Tibial artery (tissue), 4 donors: ENCODE measurements around the gene DNAJA3.

Source experiments
- DNase-seq, 2 donors: peaks; one replicate each; pipeline ENCODE4 v3.0.0-alpha.2; 2019
- H3K27ac ChIP-seq, 2 donors: fragments of 200-600 bp; sonication (generic) in 1 of 2; 1 replicate in 1 of 2; 2 replicates in 1 of 2; pipeline ENCODE4 v1.5.1; 2018 to 2019; ENCODE audit warnings: mild to moderate bottlenecking in 1 of 2
- H3K27me3 ChIP-seq, 2 donors: fragments of 200-600 bp; sonication (generic) in 1 of 2; one replicate each; pipeline versions ENCODE4 v1.5.1 to v1.6.0; 2016 to 2019
- H3K36me3 ChIP-seq, 3 donors: fragments of 200-600 bp; sonication (generic) in 2 of 3; one replicate each; pipeline ENCODE4 v1.5.1; 2016 to 2019; ENCODE audit warnings: mild to moderate bottlenecking in 2 of 3
- H3K4me1 ChIP-seq, 4 donors: fragments of 200-600 bp; sonication (generic) in 2 of 4; 1 replicate in 3 of 4; 2 replicates in 1 of 4; pipeline ENCODE4 v1.5.1; 2016 to 2019
- H3K4me3 ChIP-seq, 2 donors: fragments of 200-600 bp; sonication (generic) in 1 of 2; 1 replicate in 1 of 2; 2 replicates in 1 of 2; pipeline ENCODE4 v1.5.1; 2018 to 2019; ENCODE audit warnings: mild to moderate bottlenecking in 2 of 2
- H3K9me3 ChIP-seq, 3 donors: fragments of 200-600 bp; sonication (generic) in 1 of 3; one replicate each; pipeline ENCODE4 v1.5.1; 2016 to 2019
- intact Hi-C: fragments of 100-400 bp; cut with DNase I; formaldehyde crosslinking; loops from one replicate; pipeline ENCODE4 v1.15.0; 2023; ENCODE audit warnings: low total_unique reads
- TF ChIP-seq, protein P1 (sequence below), 2 experiments: fragments of 200-600 bp in 1 of 2; fragments of 450-650 bp in 1 of 2; IDR thresholded peaks; one replicate each; pipeline ENCODE4 v1.5.1; 2017 to 2019; ENCODE audit warnings: antibody characterized with exemption in 2 of 2, mild to moderate bottlenecking in 1 of 2, moderate library complexity in 1 of 2

DNAJA3 gene

DNA sequence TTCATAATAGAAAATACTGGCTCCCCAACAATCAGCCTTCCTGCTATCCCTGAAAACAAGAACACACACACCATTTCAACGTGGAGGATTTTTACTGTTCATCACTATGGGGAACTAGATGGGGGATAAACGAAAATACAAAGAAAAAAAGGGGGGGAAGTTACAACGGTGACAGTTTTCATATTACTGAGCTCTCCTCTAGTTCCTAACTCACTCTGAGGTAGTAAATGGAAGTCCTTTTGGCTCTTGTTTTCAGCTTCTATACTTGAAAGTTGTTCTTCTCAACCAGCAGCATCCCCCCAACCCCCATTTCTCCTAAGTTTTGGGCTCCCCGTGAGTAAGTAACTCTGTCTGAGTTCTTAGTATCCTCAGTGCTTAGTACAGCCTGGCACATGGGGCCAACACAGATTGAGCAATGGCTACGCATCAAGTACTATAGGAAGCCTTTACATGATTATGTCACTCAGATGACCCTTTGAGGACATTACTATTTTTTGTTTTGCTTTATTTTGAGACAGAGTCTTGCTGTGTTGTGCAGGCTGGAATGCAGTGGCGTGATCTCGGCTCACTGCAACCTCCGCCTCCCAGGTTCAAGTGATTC lies 5.1 kb upstream of the DNAJA3 start:
- Histone ChIP-seq H3K4me1 (peaks cover 0 to 11% (median 7%) of the 10 kb centered on the region in 4 donors), H3K9me3 (no peaks in the 10 kb centered on the region), H3K4me3 (no peak overlapping the region), H3K27ac (no peak overlapping the region), H3K36me3 (no peaks in the 10 kb centered on the region), H3K27me3 (no peaks in the 10 kb centered on the region)
- intact Hi-C loops, result no loop called here
- no peak for DNase-seq
- TF ChIP-seq, protein P1, sequence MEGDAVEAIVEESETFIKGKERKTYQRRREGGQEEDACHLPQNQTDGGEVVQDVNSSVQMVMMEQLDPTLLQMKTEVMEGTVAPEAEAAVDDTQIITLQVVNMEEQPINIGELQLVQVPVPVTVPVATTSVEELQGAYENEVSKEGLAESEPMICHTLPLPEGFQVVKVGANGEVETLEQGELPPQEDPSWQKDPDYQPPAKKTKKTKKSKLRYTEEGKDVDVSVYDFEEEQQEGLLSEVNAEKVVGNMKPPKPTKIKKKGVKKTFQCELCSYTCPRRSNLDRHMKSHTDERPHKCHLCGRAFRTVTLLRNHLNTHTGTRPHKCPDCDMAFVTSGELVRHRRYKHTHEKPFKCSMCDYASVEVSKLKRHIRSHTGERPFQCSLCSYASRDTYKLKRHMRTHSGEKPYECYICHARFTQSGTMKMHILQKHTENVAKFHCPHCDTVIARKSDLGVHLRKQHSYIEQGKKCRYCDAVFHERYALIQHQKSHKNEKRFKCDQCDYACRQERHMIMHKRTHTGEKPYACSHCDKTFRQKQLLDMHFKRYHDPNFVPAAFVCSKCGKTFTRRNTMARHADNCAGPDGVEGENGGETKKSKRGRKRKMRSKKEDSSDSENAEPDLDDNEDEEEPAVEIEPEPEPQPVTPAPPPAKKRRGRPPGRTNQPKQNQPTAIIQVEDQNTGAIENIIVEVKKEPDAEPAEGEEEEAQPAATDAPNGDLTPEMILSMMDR (IDR thresholded peaks at IDR 0.05), result no peak

DNA sequence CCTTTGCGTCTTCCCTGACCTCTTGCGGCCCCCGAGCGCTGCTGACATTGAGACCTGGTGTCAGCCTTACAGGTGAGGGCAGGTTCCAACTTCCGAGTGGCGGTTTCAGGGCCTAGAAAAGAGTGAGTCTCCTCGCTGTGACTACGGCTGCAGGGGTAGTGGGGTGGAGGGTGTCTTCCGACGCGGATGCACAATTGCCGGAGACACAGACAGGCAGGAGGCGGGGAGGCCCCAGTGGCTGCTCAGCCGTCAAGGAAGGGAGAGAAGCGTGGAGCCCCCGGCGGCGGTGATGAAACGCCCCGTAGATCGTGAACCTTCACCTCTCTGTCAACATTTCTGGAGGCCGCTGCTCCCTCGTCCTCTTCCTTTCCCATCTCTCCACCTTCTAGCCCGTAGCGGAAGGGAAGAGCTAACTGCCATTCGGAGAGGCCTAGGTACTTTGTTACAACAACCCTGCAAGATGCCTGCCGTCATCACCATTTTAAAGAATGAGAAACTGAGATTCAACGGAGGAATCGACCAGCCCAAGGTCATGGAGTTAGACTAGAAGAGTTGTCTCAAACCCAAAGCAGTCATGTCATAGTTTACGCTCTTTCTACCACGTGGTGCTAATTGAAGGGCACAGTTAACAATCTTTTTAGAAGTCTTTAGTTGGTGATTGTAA lies 485 bp downstream of the DNAJA3 start:
- TF ChIP-seq, protein P1 (IDR thresholded peaks at IDR 0.05), result no peak
- Histone ChIP-seq H3K9me3 (no peaks in the 10 kb centered on the region), H3K36me3 (peaks cover 0 to 5% (median 0%) of the 10 kb centered on the region in 3 donors), H3K4me3 (peak overlapping the region; percentile 90), H3K27me3 (no peaks in the 10 kb centered on the region), H3K4me1 (peaks cover 0 to 20% (median 12%) of the 10 kb centered on the region in 4 donors), H3K27ac (peak overlapping the region; percentile 89 to 94)
- intact Hi-C loops, result no loop called here
- DNase-seq, result no peak

DNA sequence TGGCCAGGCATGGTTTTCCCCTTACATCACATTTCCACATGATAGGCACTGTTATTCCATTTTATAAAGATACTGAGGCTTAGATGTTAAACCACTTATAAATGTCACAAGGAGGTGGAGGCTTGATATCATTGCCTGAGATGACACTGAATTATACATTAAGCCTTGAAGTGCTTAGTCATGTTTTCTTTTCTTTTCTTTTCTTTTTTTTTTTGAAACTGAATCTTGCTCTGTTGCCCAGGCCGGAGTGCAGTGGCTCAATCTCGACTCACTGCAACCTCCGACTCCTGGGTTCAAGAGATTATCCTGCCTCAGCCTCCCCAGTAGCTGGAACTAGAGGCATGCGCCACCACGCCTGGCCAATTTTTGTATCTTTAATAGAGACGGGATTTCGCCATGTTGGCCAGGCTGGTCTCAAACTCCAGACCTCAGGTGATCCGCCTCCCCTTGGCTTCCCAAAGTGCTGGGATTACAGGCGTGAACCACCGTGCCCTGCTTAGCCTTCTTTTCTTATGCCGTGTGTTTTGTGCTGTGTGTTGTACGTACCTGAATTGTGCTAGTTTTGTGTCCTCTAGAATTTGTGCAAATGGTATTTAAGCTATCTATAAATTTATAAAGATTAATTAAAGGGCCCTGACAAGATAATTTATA lies 1.2 kb downstream of the DNAJA3 start:
- no peak for DNase-seq
- H3K9me3 ChIP-seq, result no peaks in the 10 kb centered on the region
- no peaks in the 10 kb centered on the region for H3K27me3 ChIP-seq
- TF ChIP-seq, protein P1 (IDR thresholded peaks at IDR 0.05), result no peak
- H3K4me3 ChIP-seq, result peak overlapping the region; percentile 90
- H3K36me3 ChIP-seq, result peaks cover 0 to 12% (median 6%) of the 10 kb centered on the region in 3 donors
- peaks cover 0 to 20% (median 12%) of the 10 kb centered on the region in 4 donors for H3K4me1 ChIP-seq
- intact Hi-C loops, result no loop called here
- peak overlapping the region in 1 of 2 donors; percentile 89 for H3K27ac ChIP-seq

DNA sequence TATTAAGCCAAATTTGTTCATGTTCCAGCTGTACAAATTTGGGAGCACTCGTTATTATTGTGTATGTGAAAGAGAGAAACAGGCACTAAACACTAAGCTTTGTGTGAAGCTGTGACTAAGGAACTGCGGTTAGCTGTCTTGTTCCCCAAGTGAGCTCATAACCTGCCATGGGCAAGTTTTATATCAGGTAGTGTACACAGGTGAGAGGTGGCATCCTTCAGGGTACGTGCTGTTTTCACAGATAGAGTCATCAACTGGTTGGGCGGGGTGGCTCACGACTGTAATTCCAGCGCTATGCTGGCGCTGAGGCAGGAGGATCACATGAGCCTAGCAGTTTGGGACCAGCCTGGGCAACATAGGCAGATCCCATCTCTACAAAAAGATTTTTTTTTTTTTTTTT lies 2.8 kb downstream of the DNAJA3 start:
- intact Hi-C loops, result no loop called here
- H3K27me3 ChIP-seq, result no peaks in the 10 kb centered on the region
- no peak overlapping the region for H3K4me3 ChIP-seq
- H3K9me3 ChIP-seq, result no peaks in the 10 kb centered on the region
- peaks cover 0 to 20% (median 13%) of the 10 kb centered on the region in 3 donors for H3K36me3 ChIP-seq
- TF ChIP-seq, protein P1 (IDR thresholded peaks at IDR 0.05), result no peak
- H3K27ac ChIP-seq, result no peak overlapping the region
- no peak for DNase-seq
- H3K4me1 ChIP-seq, result peaks cover 0 to 20% (median 12%) of the 10 kb centered on the region in 4 donors

DNA sequence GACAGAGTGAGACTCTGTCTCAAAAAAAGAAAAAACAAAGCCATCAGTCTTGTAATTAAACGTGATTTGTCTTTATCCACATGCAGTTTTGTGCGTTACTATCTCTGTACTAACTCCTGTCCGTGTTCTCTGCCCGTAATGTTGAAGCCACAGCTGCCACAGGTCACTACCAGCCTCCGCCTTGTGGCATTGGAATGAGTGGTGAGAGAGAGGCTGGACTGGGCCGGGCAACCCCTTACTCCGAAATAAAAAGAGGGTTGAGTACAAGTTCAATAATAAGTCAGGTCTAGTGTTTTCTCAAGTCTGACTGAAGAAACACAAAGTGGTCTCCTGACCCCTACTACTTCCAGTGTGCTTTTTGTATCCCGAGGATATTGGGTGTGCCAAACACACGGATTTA lies 5.4 kb downstream of the DNAJA3 start:
- H3K4me1 ChIP-seq, result peaks cover 0 to 14% (median 10%) of the 10 kb centered on the region in 4 donors
- peaks cover 4 to 34% (median 24%) of the 10 kb centered on the region in 3 donors for H3K36me3 ChIP-seq

More for the DNA sequence above, 5.4 kb downstream of the DNAJA3 start:
- no peak overlapping the region for H3K27ac ChIP-seq
- intact Hi-C loops, result no loop called here
- TF ChIP-seq, protein P1 (IDR thresholded peaks at IDR 0.05), result no peak
- DNase-seq, result no peak
- no peak overlapping the region for H3K4me3 ChIP-seq
- H3K9me3 ChIP-seq, result no peaks in the 10 kb centered on the region
- no peaks in the 10 kb centered on the region for H3K27me3 ChIP-seq
